SK-N-SH (cell line): ENCODE results near the gene ZMYM2.

Experiments
- ELF1 ChIP-seq: IDR thresholded peaks from 2 replicates; pipeline ENCODE4 v1.4.0; 2012
- EP300 ChIP-seq, 2 experiments: IDR thresholded peaks; 2 replicates each; pipeline versions ENCODE4 v1.4.0 to v1.6.1; 2012; ENCODE audit warnings: borderline replicate concordance in 1 of 2, low read depth in 1 of 2, low read length in 1 of 2
- NRF1 ChIP-seq: IDR thresholded peaks from 2 replicates; pipeline ENCODE4 v1.6.1; 2012; ENCODE audit warnings: low read depth, mild to moderate bottlenecking, low read length
- POLR2AphosphoS5 ChIP-seq: IDR thresholded peaks from 2 replicates; pipeline ENCODE4 v1.6.1; 2012; ENCODE audit warnings: low read depth, low read length
- REST ChIP-seq: IDR thresholded peaks from 2 replicates; pipeline ENCODE4 v1.6.1; 2012; ENCODE audit warnings: mild to moderate bottlenecking, low read depth, low read length, moderate library complexity
- TEAD4 ChIP-seq: IDR thresholded peaks from 2 replicates; pipeline ENCODE4 v1.4.0; 2012; ENCODE audit warnings: mild to moderate bottlenecking, borderline replicate concordance; ENCODE audit not compliant: insufficient read depth
- YY1 ChIP-seq: IDR thresholded peaks from 2 replicates; pipeline ENCODE4 v1.4.0; 2012; ENCODE audit warnings: low read depth, mild to moderate bottlenecking
- TF ChIP-seq, protein P1 (sequence below): fragments of 200-600 bp; sonication (generic); IDR thresholded peaks from 2 replicates; pipeline ENCODE4 v1.6.1; 2017; ENCODE audit warnings: antibody characterized with exemption, mild to moderate bottlenecking, moderate library complexity
- TF ChIP-seq, protein P2 (sequence below): fragments of 150-350 bp; IDR thresholded peaks from 2 replicates; pipeline ENCODE4 v1.6.1; 2016; ENCODE audit warnings: mild to moderate bottlenecking, low read depth, low read length
- TF ChIP-seq, protein P3 (sequence below): fragments of 150-350 bp; IDR thresholded peaks from 2 replicates; pipeline ENCODE4 v1.6.1; 2017; ENCODE audit warnings: antibody characterized with exemption, low read length, low read depth, borderline replicate concordance

- TF ChIP-seq, protein P1, sequence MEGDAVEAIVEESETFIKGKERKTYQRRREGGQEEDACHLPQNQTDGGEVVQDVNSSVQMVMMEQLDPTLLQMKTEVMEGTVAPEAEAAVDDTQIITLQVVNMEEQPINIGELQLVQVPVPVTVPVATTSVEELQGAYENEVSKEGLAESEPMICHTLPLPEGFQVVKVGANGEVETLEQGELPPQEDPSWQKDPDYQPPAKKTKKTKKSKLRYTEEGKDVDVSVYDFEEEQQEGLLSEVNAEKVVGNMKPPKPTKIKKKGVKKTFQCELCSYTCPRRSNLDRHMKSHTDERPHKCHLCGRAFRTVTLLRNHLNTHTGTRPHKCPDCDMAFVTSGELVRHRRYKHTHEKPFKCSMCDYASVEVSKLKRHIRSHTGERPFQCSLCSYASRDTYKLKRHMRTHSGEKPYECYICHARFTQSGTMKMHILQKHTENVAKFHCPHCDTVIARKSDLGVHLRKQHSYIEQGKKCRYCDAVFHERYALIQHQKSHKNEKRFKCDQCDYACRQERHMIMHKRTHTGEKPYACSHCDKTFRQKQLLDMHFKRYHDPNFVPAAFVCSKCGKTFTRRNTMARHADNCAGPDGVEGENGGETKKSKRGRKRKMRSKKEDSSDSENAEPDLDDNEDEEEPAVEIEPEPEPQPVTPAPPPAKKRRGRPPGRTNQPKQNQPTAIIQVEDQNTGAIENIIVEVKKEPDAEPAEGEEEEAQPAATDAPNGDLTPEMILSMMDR = no peak
- no peak for TF ChIP-seq EP300 (IDR thresholded peaks at IDR 0.05; ENCODE audit: borderline replicate concordance in 1 of 2, low read depth in 1 of 2, low read length in 1 of 2)
- TF ChIP-seq, protein P2, sequence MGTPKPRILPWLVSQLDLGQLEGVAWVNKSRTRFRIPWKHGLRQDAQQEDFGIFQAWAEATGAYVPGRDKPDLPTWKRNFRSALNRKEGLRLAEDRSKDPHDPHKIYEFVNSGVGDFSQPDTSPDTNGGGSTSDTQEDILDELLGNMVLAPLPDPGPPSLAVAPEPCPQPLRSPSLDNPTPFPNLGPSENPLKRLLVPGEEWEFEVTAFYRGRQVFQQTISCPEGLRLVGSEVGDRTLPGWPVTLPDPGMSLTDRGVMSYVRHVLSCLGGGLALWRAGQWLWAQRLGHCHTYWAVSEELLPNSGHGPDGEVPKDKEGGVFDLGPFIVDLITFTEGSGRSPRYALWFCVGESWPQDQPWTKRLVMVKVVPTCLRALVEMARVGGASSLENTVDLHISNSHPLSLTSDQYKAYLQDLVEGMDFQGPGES = no peak
- no peak for TF ChIP-seq ELF1
- TF ChIP-seq TEAD4 = no peak
- no peak for TF ChIP-seq YY1
- TF ChIP-seq REST = no peak
- TF ChIP-seq NRF1 = no peak
- TF ChIP-seq, protein P3, sequence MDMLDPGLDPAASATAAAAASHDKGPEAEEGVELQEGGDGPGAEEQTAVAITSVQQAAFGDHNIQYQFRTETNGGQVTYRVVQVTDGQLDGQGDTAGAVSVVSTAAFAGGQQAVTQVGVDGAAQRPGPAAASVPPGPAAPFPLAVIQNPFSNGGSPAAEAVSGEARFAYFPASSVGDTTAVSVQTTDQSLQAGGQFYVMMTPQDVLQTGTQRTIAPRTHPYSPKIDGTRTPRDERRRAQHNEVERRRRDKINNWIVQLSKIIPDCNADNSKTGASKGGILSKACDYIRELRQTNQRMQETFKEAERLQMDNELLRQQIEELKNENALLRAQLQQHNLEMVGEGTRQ = no peak
- TF ChIP-seq POLR2AphosphoS5 = no peak
Measured at GRCh38 chr13:20109037-20109436, 150.5 kb downstream of the ZMYM2 start.
